DMS53 (cell line): ENCODE data around the gene NRG3.
"Not testable (repeated sequence)": the region's sequence is repeated elsewhere in the genome, so short reads cannot be mapped to it uniquely, and the experiment has no call there.

ENCODE experiments used
- DNase-seq: peaks from one replicate; lab custom pipeline; 2025; lab: John Stamatoyannopoulos, UW

The NRG3 gene

GRCh38 chr10:82914655-82915136 is 1039.7 kb downstream of the NRG3 start:
- DNase-seq, result no peak

DNA sequence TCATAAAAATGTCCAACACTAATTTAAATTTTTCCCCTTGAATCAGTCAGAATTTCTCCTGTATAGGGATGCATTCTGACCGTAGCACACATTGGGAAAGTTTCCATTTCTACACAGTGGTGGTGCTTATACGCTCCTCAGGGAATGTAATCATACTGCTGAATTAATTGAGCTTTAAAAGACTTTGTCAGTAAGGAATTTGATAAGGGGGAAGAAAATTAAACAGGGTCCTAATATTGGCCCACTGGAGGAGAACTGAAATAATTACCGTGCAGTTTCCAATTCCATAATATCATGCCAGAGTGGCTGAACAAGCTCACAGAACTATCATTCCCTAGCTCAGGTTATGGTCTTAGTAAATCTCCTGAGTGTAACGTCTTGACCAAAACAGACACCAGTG is 1041.9 kb downstream of the NRG3 start:
- DNase-seq, result no peak

DNA sequence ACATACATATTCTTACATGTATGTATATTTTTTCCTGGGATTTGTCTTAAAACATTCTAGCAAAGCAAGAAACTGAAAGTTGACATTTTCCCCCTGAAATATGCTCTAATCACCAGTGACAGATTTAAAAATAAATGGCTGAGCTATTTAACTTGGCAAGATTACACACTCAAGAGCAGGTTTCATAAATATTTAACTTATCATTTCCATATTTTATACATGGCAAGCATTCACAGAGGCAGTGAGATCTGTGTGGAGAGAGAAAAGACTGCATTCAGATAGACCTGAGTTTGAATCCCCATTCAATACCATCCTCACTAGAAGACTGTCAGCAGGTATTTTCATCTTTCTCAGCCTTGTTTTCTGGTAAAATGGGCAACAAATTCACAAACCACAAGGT is 1043.0 kb downstream of the NRG3 start:
- DNase-seq, result no peak

- DNase-seq, result no peak
These were observed 1047.1 kb downstream of the NRG3 start for GRCh38 chr10:82922046-82922445.

DNA sequence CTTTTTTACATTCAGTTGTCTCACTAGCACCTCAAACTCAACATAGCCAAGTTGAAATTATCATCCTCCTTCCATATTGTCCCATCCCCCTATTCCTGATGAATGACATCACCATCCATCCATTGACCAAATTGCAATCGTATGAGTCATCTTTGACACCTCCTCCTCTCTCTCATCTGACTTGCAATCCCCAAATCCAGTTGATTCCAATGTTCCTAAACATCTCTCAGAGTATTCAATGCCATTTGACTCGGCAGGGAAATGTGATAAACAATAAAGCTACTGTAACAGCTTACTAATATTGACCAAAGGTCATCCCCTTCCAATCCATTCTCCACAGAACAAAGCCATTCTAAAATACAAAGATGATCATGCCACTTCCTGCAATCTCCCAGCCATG is 1047.8 kb downstream of the NRG3 start:
- DNase-seq, result peak; percentile 42

DNA sequence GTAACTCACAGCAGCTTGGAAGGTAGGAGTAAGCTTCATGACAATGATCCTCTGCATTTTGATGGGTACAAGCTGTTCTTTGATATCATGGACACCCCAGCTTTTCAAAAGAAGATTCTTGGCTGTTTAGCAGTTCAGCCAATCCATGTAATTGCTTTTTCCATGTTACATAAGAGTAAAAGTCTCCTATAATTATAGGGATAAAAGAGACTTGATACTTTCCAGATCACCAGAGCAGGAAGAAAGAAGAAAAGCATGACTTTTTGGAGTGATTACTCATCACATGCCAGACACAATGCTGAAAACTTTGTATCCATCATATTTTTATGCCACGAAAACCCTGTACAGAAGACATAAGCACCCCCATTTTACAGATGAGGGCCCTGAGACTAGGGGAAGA is 1049.7 kb downstream of the NRG3 start:
- no peak for DNase-seq

DNA sequence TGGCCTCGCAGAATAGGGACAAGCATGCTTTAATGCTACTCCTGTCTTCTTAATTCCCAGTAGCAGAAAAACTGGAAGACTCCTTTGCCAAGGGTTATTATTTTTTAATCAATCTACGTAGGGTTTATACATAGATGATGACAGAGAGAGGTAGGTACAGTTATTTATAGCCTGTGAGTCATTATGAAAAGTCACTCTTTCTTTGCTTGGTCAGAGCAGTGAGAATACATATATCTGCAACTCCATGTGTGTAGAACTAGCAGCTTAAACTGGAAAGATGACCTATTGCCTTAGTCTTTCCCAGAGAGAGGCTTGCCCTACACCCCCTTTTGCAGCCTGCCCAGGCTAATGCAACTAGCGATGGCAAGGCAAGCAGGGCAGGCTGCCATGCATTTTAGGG is 1050.6 kb downstream of the NRG3 start:
- DNase-seq, result peak; percentile 31

DNA sequence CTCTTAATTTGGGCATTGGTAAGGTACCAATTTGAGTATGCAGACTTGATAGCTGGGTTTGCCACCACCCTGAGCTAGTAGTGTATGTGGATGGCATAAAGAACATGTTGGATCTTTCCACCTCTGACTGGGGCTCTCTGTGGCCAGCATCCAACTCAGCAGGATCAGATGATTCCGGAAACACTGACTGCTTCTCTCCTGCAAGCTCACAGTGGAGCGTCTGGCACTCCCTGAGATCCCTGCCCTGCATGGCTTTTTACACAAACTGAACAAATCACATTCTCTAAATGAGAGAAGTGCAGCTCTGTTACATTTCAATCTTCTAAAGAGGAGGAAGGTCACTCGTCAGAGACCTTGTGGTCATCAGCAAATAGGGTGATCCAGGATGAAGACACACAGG is 1057.5 kb downstream of the NRG3 start:
- no peak for DNase-seq

DNA sequence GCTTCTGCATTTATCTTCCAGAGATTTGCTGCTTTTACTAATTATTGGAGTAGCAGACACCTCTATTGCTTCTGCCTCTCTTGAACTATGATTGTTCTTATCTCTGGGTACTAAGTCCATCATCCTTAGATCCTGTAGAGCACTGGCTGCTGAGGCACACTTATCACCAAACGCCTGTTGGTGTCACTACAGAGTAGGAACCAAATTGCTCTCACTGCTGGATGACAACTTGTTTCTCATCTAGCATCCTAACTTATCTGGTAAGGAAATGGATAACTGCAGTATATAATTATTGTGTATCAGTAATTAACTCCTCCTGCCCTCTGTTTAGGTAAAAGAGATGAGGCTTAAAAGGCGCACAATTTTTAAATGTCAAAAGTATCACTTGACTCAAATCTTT is 1059.4 kb downstream of the NRG3 start:
- DNase-seq, result peak; percentile 56

- DNase-seq, result no peak
These were observed 1060.0 kb downstream of the NRG3 start for GRCh38 chr10:82934947-82935346.

DNA sequence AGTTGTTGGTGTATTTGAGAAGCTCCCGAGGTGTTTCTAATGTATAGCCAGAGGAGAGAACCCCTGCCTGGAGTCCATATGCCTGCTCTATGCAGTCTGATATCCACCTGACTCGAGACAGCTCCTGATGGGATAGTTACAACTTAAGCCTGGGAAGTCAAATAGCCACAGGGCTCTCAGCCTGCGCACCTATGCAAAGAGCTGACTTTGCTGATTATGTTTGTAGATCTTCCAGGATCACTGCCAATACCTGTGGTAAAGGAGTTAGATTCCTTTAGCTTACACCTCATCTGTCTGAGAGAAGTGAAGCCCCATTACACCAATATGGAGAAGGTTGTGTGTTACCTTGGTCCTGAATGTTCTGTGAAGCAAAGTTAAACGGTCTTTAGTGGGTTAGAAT is 1063.3 kb downstream of the NRG3 start:
- DNase-seq, result no peak

- DNase-seq, result no peak
These were observed 1067.5 kb downstream of the NRG3 start for GRCh38 chr10:82942286-82943099.

DNA sequence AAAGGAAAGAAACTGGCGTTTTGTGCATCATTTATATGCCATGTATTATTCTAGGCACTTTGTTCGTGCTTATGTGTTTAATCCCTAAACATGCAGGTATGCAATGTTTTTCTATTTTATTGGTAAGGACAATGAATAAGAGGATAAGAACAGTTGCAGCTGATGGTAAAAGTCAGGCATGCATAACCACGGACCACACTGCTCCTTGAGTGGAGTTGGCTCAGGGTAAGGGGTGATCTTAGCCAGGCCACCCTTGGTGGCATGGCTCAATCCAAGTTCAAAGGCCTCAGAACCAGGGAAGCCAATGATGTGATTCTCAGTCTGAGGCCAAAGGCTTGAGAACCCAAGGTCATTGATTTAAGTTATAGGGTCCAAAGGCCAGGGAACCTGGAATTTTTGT is 1068.1 kb downstream of the NRG3 start:
- no peak for DNase-seq

GRCh38 chr10:82949816-82950575 is 1075.0 kb downstream of the NRG3 start:
- no peak for DNase-seq

- DNase-seq, result peak; percentile 55
These were observed 1078.3 kb downstream of the NRG3 start for GRCh38 chr10:82953331-82953730.

GRCh38 chr10:82953909-82954308 is 1078.9 kb downstream of the NRG3 start:
- peak; percentile 31 for DNase-seq

DNA sequence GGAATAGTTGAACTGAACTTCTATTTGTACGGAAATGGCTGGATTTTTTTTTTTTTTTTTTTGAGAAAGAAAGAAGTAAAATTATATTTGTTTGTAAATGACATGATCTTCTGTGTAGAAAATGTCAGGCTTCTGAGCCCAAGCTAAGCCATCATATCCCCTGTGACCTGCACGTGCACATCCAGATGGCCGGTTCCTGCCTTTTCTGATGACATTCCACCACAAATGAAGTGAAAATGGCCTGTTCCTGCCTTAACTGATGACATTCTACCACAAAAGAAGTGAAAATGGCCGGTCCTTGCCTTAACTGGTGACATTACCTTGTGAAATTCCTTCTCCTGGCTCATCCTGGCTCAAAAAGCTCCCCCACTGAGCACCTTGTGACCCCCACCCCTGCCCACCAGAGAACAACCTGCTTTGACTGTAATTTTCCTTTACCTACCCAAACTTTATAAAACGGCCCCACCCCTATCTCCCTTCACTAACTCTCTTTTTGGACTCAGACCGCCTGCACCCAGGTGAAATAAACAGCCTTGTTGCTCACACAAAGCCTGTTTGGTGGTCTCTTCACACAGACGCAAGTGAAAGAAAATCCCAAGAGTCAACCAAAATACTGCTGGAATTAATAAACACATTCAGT is 1085.5 kb downstream of the NRG3 start:
- not testable (repeated sequence) for DNase-seq

DNA sequence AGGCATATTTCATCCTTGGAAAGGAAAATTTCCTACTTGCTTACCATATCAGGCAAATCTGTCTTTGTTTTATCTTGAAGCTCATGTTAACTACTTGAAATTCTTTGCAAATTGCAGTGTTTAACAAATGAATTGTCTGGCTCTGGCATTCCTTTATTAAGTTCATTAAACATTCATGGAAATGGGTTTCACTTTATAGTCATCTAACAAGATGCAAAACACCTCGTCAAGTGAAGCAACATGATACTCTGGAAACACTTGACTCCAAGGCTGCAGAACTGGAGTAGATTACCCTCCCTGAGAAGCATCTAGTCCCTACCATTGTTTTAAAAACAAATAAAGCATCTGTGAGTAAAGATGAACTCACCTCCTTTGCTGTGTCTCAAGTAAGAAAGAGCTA is 1086.9 kb downstream of the NRG3 start:
- peak; percentile 59 for DNase-seq

GRCh38 chr10:82966130-82966529 is 1091.1 kb downstream of the NRG3 start:
- no peak for DNase-seq

DNA sequence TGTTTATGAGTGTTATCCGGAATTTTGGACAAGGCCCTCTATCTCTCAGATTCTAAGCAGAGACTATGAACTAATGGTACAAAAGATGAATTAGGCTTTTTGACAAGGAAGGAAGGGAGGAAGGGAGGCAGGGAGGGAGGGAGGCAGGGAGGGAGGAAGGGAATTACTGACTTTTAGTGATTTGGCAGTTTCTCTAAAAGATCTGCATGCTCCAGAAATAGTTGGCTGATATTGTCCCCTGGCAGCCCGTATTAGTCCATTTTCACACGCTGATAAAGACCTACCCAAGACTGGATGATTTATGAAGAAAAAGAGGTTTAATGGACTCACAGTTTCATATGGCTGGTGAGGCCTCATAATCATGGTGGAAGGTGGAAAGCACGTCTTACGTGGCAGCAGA is 1093.5 kb downstream of the NRG3 start:
- DNase-seq, result no peak

- peak; percentile 74 for DNase-seq
These were observed 1094.4 kb downstream of the NRG3 start for GRCh38 chr10:82969405-82969804.

DNA sequence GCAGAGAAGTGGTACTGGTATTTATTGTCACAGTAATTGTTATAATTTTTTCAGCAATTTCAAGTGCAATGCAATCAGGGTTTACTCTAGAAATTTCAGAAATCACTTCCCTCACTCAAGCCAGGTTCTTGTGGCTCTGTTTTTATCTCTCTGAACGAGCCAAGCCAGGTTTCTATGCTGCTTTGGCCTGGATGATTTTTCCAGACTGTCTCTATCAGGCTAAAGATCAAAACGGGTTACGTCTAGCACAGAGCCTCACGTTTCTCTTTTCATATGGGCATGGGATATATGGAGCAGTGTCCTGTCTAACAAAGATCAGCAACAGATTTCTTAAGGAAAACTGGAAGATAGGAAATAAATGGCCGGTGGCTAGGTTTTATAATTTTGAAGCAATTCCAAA is 1105.3 kb downstream of the NRG3 start:
- no peak for DNase-seq
